Esophagus squamous epithelium (tissue), 4 donors: ENCODE results near the gene TMCC2.

Source experiments
- CTCF ChIP-seq, 6 experiments: fragments of 450-650 bp in 4 of 6; fragments of 200-600 bp in 2 of 6; sonication (generic) in 2 of 6; IDR thresholded peaks; one replicate each; pipeline ENCODE4 v1.5.1; 2016 to 2019; ENCODE audit warnings: antibody characterized with exemption in 6 of 6, mild to moderate bottlenecking in 4 of 6, moderate library complexity in 4 of 6
- POLR2A ChIP-seq, 4 donors: fragments of 450-650 bp; IDR thresholded peaks; one replicate each; pipeline ENCODE4 v1.6.1; 2017; ENCODE audit warnings: antibody characterized with exemption in 4 of 4, mild to moderate bottlenecking in 4 of 4, moderate library complexity in 3 of 4

DNA sequence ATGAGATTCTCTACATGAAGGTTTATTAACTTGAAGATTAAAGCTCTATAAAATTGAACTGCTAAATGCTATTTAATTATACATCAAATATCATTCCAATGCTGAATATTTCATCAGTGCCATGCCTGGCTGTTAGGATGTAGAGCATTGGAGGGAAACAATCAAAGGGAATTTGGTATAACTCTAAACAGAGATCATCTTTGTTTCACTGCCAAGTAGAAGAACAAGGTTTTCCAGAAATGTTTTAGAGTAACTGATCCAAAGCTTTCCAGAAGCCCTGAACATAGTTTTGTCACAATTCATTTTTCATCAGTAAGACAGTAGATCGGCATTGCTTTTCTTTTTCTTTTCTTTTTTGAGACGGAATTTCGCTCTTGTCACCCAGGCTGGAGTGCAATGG lies 10.3 kb upstream of the TMCC2 start:
- TF ChIP-seq CTCF (IDR thresholded peaks at IDR 0.05) (no peak), POLR2A (IDR thresholded peaks at IDR 0.05) (no peak)
